Heart left ventricle (tissue), 16 donors: Measurements from ENCODE around the gene COQ4. TPM values are rescaled to one million over a fixed set of nuclear protein-coding genes. Genes with fewer than 3 reads are reported as not detected.

Experiments used
- ATAC-seq, 4 donors: fragments of 200-7000 bp; cut with Tn5 transposase; one replicate each; pipeline ENCODE4 v1.9.1; 2020 to 2022; ENCODE audit warnings: moderate library complexity in 4 of 4, mild to moderate bottlenecking in 3 of 4, moderate number of reproducible peaks in 1 of 4
- DNase-seq, 5 donors: peaks; one replicate each; pipeline ENCODE4 v3.0.0-alpha.2; 2020
- H3K27ac ChIP-seq, 12 donors: fragments of 200-600 bp; sonication (generic) in 4 of 12; one replicate each; pipeline versions ENCODE4 v1.5.0 to v1.8.0; 2016 to 2022; ENCODE audit warnings: mild to moderate bottlenecking in 2 of 12
- H3K27me3 ChIP-seq, 9 donors: fragments of 200-600 bp; sonication (generic) in 2 of 9; one replicate each; pipeline versions ENCODE4 v1.5.1 to v1.8.0; 2016 to 2022; ENCODE audit warnings: mild to moderate bottlenecking in 3 of 9
- H3K36me3 ChIP-seq, 9 donors: fragments of 200-600 bp; sonication (generic) in 2 of 9; one replicate each; pipeline versions ENCODE4 v1.5.0 to v1.8.0; 2018 to 2022; ENCODE audit warnings: mild to moderate bottlenecking in 2 of 9
- H3K4me1 ChIP-seq, 12 donors: fragments of 200-600 bp; sonication (generic) in 4 of 12; one replicate each; pipeline versions ENCODE4 v1.5.0 to v1.8.0; 2016 to 2022; ENCODE audit warnings: mild to moderate bottlenecking in 3 of 12
- H3K4me3 ChIP-seq, 12 donors: fragments of 200-600 bp; sonication (generic) in 4 of 12; one replicate each; pipeline versions ENCODE4 v1.5.0 to v1.8.0; 2017 to 2022; ENCODE audit warnings: mild to moderate bottlenecking in 9 of 12, moderate library complexity in 4 of 12
- H3K9me3 ChIP-seq, 12 donors: fragments of 200-600 bp; sonication (generic) in 4 of 12; one replicate each; pipeline versions ENCODE4 v1.5.0 to v1.8.0; 2016 to 2022; ENCODE audit warnings: mild to moderate bottlenecking in 1 of 12
- CTCF ChIP-seq, 12 donors: fragments of 200-600 bp; sonication (generic) in 4 of 12; IDR thresholded peaks; one replicate each; pipeline versions ENCODE4 v1.5.0 to v1.8.0; 2018 to 2022; ENCODE audit warnings: antibody characterized with exemption in 12 of 12, mild to moderate bottlenecking in 5 of 12
- POLR2A ChIP-seq, 2 donors: fragments of 450-650 bp; IDR thresholded peaks; one replicate each; pipeline ENCODE4 v1.6.1; 2017; ENCODE audit warnings: antibody characterized with exemption in 2 of 2, mild to moderate bottlenecking in 2 of 2, moderate library complexity in 2 of 2
- WGBS, 4 donors: extraction: QIAGEN DNeasy Blood & Tissue Kit in 2 of 4; methylation state at CpG; one replicate each; pipeline versions ENCODE4 v1.1.5 to v1.1.7; 2013 to 2018; 5-methylcytosine and 5-hydroxymethylcytosine counted together
- intact Hi-C, 10 donors: fragments of 100-400 bp; cut with DNase I; formaldehyde crosslinking; loops; one replicate each; pipeline versions ENCODE4 v1.11.1 to v1.14.2; 2022
- polyA plus RNA-seq, 2 donors: library from polyadenylated mRNA; stranded (reverse); fragments of 200-250 nt; gene quantifications; one replicate each; pipeline ENCODE4 v1.2.3, GENCODE V29; 2013
- total RNA-seq, 9 donors: library from RNA; depleted of rRNA in 2 of 9; stranded (reverse); fragments of >200 nt in 2 of 9; fragmentation: NEBNext Ultra II Directional in 3 of 9; extraction: Animal tissue kit (Norgen Biotek cat#: 25700) in 3 of 9; gene quantifications; one replicate each; pipeline versions ENCODE4 v1.1.0 to v1.2.4, GENCODE V29; 2016 to 2023
- donor health status: ischemic (EF 13 %, LVEDD 7.1; RV severe dilation, severe dysfunction).
- donor health status: healthy with polysubstance abuse.
- donor health status: DM: no; HTN: yes; CAD: no.
- donor health status: DM: no; HTN: no; CAD: no.
- donor health status: ischemic (EF 25% LVEDD 6.9; RV normal size, moderate dysfunction).
- donor health status: ischemic (EF 25% LVEDD 5.7; RV mildly dilated, moderate dysfunction).
- donor health status: healthy.
- donor health status: DM: yes; HTN: yes; CAD: no.
- donor health status: ischemic (EF 35%, LVEDD 5.7; RV mildly dilated, moderate dysfunction).
- donor health status: nonischemic (EF 11% LVEDD 7.7; RV severe dilation, severe dysfunction).
- donor health status: DM: yes; HTN: yes; CAD: no.
- donor health status: PGD.
- donor health status: ischemic (EF 29% LVEDD 5.4; RV normal size, mild dysfunction).
- donor health status: nonischemic (EF 23%, LVEDD 6.1; RV moderate dilation, normal function).

The COQ4 gene
- total and polyA plus RNA-seq, 11 donors: 19.0 to 43.2 (median 30.1) TPM

GRCh38 chr9:128342971-128343680, 20.5 kb downstream of the COQ4 start:
- no peak overlapping the region for H3K27ac ChIP-seq
- 91 to 98% (median 96%) methylated on average over 6 to 8 of the region's 8 CpGs for WGBS, 4 donors
- DNase-seq (no peak), ATAC-seq (no peak)
- TF ChIP-seq POLR2A (IDR thresholded peaks at IDR 0.05): no peak
- TF ChIP-seq CTCF (IDR thresholded peaks at IDR 0.05): no peak
- H3K4me1 ChIP-seq: peaks cover 0 to 16% (median 9%) of the 10 kb centered on the region in 12 donors
- H3K4me3 ChIP-seq: no peak overlapping the region
- H3K9me3 ChIP-seq: no peaks in the 10 kb centered on the region
- H3K27me3 ChIP-seq: no peaks in the 10 kb centered on the region
- intact Hi-C loops: loop anchor here in 5 of 10 donors (5.0 to 10.0 kb wide), 4 partner anchors 46 to 148 kb away; partner anchors contain the start of genes CIZ1 (in 1 of the 5) and DNM1 (in 1 of the 5)
- peaks cover 0 to 58% (median 54%) of the 10 kb centered on the region in 9 donors for H3K36me3 ChIP-seq

GRCh38 chr9:128343855-128344254, 21.2 kb downstream of the COQ4 start:
- no peaks in the 10 kb centered on the region for H3K9me3 ChIP-seq
- TF ChIP-seq POLR2A (IDR thresholded peaks at IDR 0.05) (no peak), CTCF (IDR thresholded peaks at IDR 0.05) (no peak)
- peaks cover 0 to 16% (median 9%) of the 10 kb centered on the region in 12 donors for H3K4me1 ChIP-seq
- H3K36me3 ChIP-seq: peaks cover 0 to 66% (median 61%) of the 10 kb centered on the region in 9 donors
- intact Hi-C loops: loop anchor here in 5 of 10 donors (5.0 to 10.0 kb wide), 4 partner anchors 47 to 149 kb away; partner anchors contain the start of genes CIZ1 (in 1 of the 5) and DNM1 (in 1 of the 5)
- ATAC-seq: no peak
- H3K27ac ChIP-seq: no peak overlapping the region
- no peak for DNase-seq
- no peaks in the 10 kb centered on the region for H3K27me3 ChIP-seq
- no peak overlapping the region for H3K4me3 ChIP-seq
- 94 to 98% (median 97%) methylated on average over 4 of the region's 4 CpGs for WGBS, 4 donors

GRCh38 chr9:128344931-128345605, 22.4 kb downstream of the COQ4 start:
- TF ChIP-seq POLR2A (IDR thresholded peaks at IDR 0.05): no peak
- H3K27me3 ChIP-seq: no peaks in the 10 kb centered on the region
- no peaks in the 10 kb centered on the region for H3K9me3 ChIP-seq
- WGBS, 4 donors: 92 to 96% (median 95%) methylated on average over 20 to 28 of the region's 28 CpGs
- intact Hi-C loops: loop anchor here in 5 of 10 donors (5.0 to 10.0 kb wide), 4 partner anchors 48 to 150 kb away; partner anchors contain the start of genes CIZ1 (in 1 of the 5) and DNM1 (in 1 of the 5)
- no peak overlapping the region for H3K27ac ChIP-seq
- H3K4me1 ChIP-seq: peaks cover 0 to 12% (median 9%) of the 10 kb centered on the region in 12 donors
- peaks cover 0 to 78% (median 72%) of the 10 kb centered on the region in 9 donors for H3K36me3 ChIP-seq
- DNase-seq (no peak), ATAC-seq (no peak)
- no peak overlapping the region for H3K4me3 ChIP-seq

GRCh38 chr9:128349125-128349524, 26.5 kb downstream of the COQ4 start:
- DNase-seq (no peak), ATAC-seq (no peak)
- intact Hi-C loops: loop anchor here in 3 of 10 donors (10.0 kb wide), 3 partner anchors 54 to 154 kb away; partner anchors contain the start of genes CIZ1 (in 1 of the 3) and DNM1 (in 1 of the 3)
- Histone ChIP-seq H3K9me3 (no peaks in the 10 kb centered on the region), H3K4me1 (no peaks in the 10 kb centered on the region), H3K27me3 (no peaks in the 10 kb centered on the region), H3K27ac (no peak overlapping the region), H3K36me3 (peaks cover 0 to 94% (median 77%) of the 10 kb centered on the region in 9 donors), H3K4me3 (no peak overlapping the region)
- TF ChIP-seq CTCF (IDR thresholded peaks at IDR 0.05) (no peak), POLR2A (IDR thresholded peaks at IDR 0.05) (no peak)
- WGBS, 4 donors: 86 to 95% (median 88%) methylated on average over 2 of the region's 2 CpGs
